Measurements from ENCODE around the gene SCN5A.

DNA sequence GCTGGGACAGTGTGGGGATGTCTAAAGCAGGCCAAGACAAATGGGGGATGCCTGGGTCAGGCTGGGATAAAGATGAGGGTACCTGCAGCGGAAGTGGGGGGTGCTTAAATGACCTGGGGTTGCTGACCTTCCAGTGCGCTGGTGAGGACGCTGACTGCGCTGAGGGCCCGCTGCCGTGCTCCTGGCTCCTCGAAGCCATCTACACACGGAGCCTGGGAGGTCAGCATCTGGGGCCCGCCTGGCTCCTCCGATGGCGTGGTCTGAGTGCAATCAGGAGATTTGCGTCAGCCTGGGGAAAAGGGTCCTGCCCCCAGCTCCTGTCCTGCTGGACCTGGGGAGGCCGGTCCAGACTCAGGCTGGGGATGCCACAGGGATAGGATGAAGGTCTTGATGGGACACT, 50.7 kb downstream of the SCN5A start:
- TF ChIP-seq, protein P1, sequence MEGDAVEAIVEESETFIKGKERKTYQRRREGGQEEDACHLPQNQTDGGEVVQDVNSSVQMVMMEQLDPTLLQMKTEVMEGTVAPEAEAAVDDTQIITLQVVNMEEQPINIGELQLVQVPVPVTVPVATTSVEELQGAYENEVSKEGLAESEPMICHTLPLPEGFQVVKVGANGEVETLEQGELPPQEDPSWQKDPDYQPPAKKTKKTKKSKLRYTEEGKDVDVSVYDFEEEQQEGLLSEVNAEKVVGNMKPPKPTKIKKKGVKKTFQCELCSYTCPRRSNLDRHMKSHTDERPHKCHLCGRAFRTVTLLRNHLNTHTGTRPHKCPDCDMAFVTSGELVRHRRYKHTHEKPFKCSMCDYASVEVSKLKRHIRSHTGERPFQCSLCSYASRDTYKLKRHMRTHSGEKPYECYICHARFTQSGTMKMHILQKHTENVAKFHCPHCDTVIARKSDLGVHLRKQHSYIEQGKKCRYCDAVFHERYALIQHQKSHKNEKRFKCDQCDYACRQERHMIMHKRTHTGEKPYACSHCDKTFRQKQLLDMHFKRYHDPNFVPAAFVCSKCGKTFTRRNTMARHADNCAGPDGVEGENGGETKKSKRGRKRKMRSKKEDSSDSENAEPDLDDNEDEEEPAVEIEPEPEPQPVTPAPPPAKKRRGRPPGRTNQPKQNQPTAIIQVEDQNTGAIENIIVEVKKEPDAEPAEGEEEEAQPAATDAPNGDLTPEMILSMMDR (IDR thresholded peaks at IDR 0.05) = no peak
- no peak for TF ChIP-seq POLR2A (IDR thresholded peaks at IDR 0.05; ENCODE audit: low read depth)
- TF ChIP-seq POLR2AphosphoS5 (IDR thresholded peaks at IDR 0.05) = no peak
